ENCODE data around the gene SAMD4A.

Gene SAMD4A

DNA sequence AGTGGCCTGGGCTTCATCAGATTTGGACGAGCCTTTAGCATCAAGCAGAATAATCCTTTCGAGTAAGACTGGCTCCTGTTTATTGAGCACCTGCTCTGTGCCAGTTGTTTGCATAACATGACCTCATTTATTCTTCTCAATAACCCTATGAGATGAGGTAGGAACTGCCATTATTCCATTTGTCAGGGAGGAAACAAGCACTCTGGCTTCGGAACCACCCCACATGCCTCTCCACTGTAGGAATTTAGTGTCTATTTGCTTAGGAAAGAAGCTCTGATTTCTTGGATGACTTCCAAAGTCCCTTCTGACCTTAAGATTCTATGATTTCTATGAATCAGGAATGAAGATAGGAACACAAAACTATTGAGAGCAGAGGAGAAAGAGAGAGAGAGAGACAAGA lies 11.0 kb downstream of the SAMD4A start:
- no peaks in the 10 kb centered on the region for H3K4me1 ChIP-seq (ENCODE audit: low read depth, poor library complexity, severe bottlenecking)
- no peak overlapping the region for H3K4me3 ChIP-seq (IDR thresholded peaks at IDR 0.05; ENCODE audit: insufficient read depth, low read depth, low read length)
- TF ChIP-seq, protein P1, sequence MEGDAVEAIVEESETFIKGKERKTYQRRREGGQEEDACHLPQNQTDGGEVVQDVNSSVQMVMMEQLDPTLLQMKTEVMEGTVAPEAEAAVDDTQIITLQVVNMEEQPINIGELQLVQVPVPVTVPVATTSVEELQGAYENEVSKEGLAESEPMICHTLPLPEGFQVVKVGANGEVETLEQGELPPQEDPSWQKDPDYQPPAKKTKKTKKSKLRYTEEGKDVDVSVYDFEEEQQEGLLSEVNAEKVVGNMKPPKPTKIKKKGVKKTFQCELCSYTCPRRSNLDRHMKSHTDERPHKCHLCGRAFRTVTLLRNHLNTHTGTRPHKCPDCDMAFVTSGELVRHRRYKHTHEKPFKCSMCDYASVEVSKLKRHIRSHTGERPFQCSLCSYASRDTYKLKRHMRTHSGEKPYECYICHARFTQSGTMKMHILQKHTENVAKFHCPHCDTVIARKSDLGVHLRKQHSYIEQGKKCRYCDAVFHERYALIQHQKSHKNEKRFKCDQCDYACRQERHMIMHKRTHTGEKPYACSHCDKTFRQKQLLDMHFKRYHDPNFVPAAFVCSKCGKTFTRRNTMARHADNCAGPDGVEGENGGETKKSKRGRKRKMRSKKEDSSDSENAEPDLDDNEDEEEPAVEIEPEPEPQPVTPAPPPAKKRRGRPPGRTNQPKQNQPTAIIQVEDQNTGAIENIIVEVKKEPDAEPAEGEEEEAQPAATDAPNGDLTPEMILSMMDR (conservative IDR thresholded peaks at IDR 0.05; ENCODE audit: low read depth, low read length), result no peak
- H2AFZ ChIP-seq (ENCODE audit: low read depth), result no peak overlapping the region
- no peaks in the 10 kb centered on the region for H3K27me3 ChIP-seq (ENCODE audit: insufficient read depth, low read depth)
- H3K4me2 ChIP-seq, result no peak overlapping the region
- H3K36me3 ChIP-seq (ENCODE audit: insufficient read depth), result no peaks in the 10 kb centered on the region
- H3K9ac ChIP-seq, result no peak overlapping the region
- H3K27ac ChIP-seq, result no peak overlapping the region
- H3K79me2 ChIP-seq (ENCODE audit: insufficient read depth, low read depth), result no peaks in the 10 kb centered on the region
- H4K20me1 ChIP-seq (ENCODE audit: insufficient read depth), result no peaks in the 10 kb centered on the region

- TF ChIP-seq, protein P1 (conservative IDR thresholded peaks at IDR 0.05; ENCODE audit: low read depth, low read length), result no peak
- Histone ChIP-seq H3K9ac (no peak overlapping the region), H4K20me1 (ENCODE audit: insufficient read depth) (no peaks in the 10 kb centered on the region), H3K4me2 (no peak overlapping the region), H2AFZ (ENCODE audit: low read depth) (no peak overlapping the region), H3K79me2 (ENCODE audit: insufficient read depth, low read depth) (no peaks in the 10 kb centered on the region), H3K4me3 (IDR thresholded peaks at IDR 0.05; ENCODE audit: insufficient read depth, low read depth, low read length) (no peak overlapping the region), H3K4me1 (ENCODE audit: low read depth, poor library complexity, severe bottlenecking) (no peaks in the 10 kb centered on the region), H3K27ac (no peak overlapping the region), H3K27me3 (ENCODE audit: insufficient read depth, low read depth) (no peaks in the 10 kb centered on the region), H3K36me3 (ENCODE audit: insufficient read depth) (no peaks in the 10 kb centered on the region)
Measured at GRCh38 chr14:54579621-54580020, 12.7 kb downstream of the SAMD4A start.

DNA sequence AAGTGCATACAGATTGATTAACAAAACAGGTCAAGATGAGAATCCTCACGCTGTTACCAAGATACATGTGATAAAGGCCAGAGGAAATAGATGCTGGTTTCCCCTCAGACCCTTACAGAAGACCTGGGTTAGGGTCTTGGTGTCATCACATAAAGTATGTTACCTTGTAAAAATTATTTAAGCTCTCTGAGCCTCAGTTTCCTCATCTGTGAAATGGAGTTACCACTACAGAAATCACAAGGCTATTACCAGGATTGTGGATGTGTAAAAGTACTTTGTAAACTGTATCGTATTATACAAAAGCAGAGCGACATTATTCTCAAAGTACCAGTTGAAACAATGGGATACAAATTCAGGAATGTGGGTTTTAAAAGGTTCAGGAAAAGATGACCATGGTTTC lies 14.0 kb downstream of the SAMD4A start:
- H3K36me3 ChIP-seq (ENCODE audit: insufficient read depth), result no peaks in the 10 kb centered on the region
- no peak overlapping the region for H3K27ac ChIP-seq
- H3K9ac ChIP-seq, result no peak overlapping the region
- no peaks in the 10 kb centered on the region for H3K27me3 ChIP-seq (ENCODE audit: insufficient read depth, low read depth)
- no peak overlapping the region for H3K4me2 ChIP-seq
- H3K4me3 ChIP-seq (IDR thresholded peaks at IDR 0.05; ENCODE audit: insufficient read depth, low read depth, low read length), result no peak overlapping the region
- TF ChIP-seq, protein P1 (conservative IDR thresholded peaks at IDR 0.05; ENCODE audit: low read depth, low read length), result no peak
- H4K20me1 ChIP-seq (ENCODE audit: insufficient read depth), result no peaks in the 10 kb centered on the region
- no peaks in the 10 kb centered on the region for H3K4me1 ChIP-seq (ENCODE audit: low read depth, poor library complexity, severe bottlenecking)
- H3K79me2 ChIP-seq (ENCODE audit: insufficient read depth, low read depth), result no peaks in the 10 kb centered on the region
- no peak overlapping the region for H2AFZ ChIP-seq (ENCODE audit: low read depth)

DNA sequence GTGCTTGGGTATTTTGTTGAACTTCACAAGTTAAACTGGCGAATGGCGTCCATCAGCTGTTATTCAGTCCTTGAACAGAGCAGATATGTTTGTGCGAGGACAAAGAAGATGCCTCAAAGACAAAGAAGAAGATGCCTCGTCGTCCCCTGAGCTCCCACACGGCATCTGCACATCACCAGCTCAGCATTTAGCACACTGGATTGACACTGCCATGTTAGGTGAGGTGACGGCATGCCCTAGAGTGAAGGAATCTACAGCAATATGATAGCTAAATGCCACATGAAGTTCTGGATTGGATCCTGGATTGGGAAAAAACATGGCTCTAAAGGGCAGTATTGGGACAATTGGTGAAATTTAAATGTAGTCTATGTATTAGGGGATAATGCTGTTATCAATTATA lies 15.4 kb downstream of the SAMD4A start:
- Histone ChIP-seq H3K9ac (no peak overlapping the region), H3K27me3 (ENCODE audit: insufficient read depth, low read depth) (no peaks in the 10 kb centered on the region), H3K4me1 (ENCODE audit: low read depth, poor library complexity, severe bottlenecking) (no peaks in the 10 kb centered on the region), H2AFZ (ENCODE audit: low read depth) (no peak overlapping the region), H3K4me3 (IDR thresholded peaks at IDR 0.05; ENCODE audit: insufficient read depth, low read depth, low read length) (no peak overlapping the region), H3K4me2 (no peak overlapping the region), H3K79me2 (ENCODE audit: insufficient read depth, low read depth) (no peaks in the 10 kb centered on the region), H3K36me3 (ENCODE audit: insufficient read depth) (no peaks in the 10 kb centered on the region), H4K20me1 (ENCODE audit: insufficient read depth) (no peaks in the 10 kb centered on the region), H3K27ac (no peak overlapping the region)
- TF ChIP-seq, protein P1 (conservative IDR thresholded peaks at IDR 0.05; ENCODE audit: low read depth, low read length), result no peak

All from KMS-11 (cell line).